OCI-LY3 (cell line): ENCODE data around the gene SLC25A13.

ENCODE experiments used
- EZH2phosphoT487 ChIP-seq: fragments of 200-600 bp; shearing (Covaris generic); IDR thresholded peaks from 2 replicates; pipeline ENCODE4 v1.6.1; 2018; ENCODE audit warnings: antibody characterized with exemption, mixed run types, low read depth
- TF ChIP-seq, protein P1 (sequence below): fragments of 200-600, 300-600 bp; sonication (generic); IDR thresholded peaks from 2 replicates; pipeline ENCODE4 v1.5.1; 2014; ENCODE audit warnings: antibody characterized with exemption, low read length, low read depth

- TF ChIP-seq, protein P1, sequence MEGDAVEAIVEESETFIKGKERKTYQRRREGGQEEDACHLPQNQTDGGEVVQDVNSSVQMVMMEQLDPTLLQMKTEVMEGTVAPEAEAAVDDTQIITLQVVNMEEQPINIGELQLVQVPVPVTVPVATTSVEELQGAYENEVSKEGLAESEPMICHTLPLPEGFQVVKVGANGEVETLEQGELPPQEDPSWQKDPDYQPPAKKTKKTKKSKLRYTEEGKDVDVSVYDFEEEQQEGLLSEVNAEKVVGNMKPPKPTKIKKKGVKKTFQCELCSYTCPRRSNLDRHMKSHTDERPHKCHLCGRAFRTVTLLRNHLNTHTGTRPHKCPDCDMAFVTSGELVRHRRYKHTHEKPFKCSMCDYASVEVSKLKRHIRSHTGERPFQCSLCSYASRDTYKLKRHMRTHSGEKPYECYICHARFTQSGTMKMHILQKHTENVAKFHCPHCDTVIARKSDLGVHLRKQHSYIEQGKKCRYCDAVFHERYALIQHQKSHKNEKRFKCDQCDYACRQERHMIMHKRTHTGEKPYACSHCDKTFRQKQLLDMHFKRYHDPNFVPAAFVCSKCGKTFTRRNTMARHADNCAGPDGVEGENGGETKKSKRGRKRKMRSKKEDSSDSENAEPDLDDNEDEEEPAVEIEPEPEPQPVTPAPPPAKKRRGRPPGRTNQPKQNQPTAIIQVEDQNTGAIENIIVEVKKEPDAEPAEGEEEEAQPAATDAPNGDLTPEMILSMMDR: no peak
- TF ChIP-seq EZH2phosphoT487: no peak
These were observed 201.3 kb downstream of the SLC25A13 start for GRCh38 chr7:96120445-96121225.
